LNCAP (cell line): Measurements from ENCODE around the gene FHOD3.

ENCODE experiments used
- CTCF ChIP-seq: fragments of 450-650 bp; IDR thresholded peaks from 2 replicates; pipeline ENCODE4 v1.5.1; 2017; ENCODE audit warnings: mild to moderate bottlenecking

The FHOD3 gene

GRCh38 chr18:36341944-36342343, 44.4 kb downstream of the FHOD3 start:
- TF ChIP-seq CTCF: no peak

GRCh38 chr18:36348331-36348730, 50.8 kb downstream of the FHOD3 start:
- TF ChIP-seq CTCF: no peak

- no peak for TF ChIP-seq CTCF
Observed at GRCh38 chr18:36348971-36349417, 51.5 kb downstream of the FHOD3 start.

- no peak for TF ChIP-seq CTCF
Observed at GRCh38 chr18:36349552-36349951, 52.0 kb downstream of the FHOD3 start.

GRCh38 chr18:36350251-36350651, 52.7 kb downstream of the FHOD3 start:
- no peak for TF ChIP-seq CTCF

- TF ChIP-seq CTCF: no peak
Observed at GRCh38 chr18:36350839-36351469, 53.4 kb downstream of the FHOD3 start.

- no peak for TF ChIP-seq CTCF
Observed at GRCh38 chr18:36352384-36352783, 54.9 kb downstream of the FHOD3 start.

GRCh38 chr18:36354989-36355388, 57.5 kb downstream of the FHOD3 start:
- no peak for TF ChIP-seq CTCF
